Nephron progenitor cell (in vitro differentiated cells): ENCODE data around the gene NUDT16.

Experiments used
- DNase-seq: peaks from one replicate; pipeline ENCODE4 v3.0.0; 2021
- H3K27ac Mint-ChIP-seq: 2 replicates; pipeline ENCODE4 v1.8.0; 2021; ENCODE audit warnings: mild to moderate bottlenecking, moderate library complexity, mixed read lengths
- H3K27me3 Mint-ChIP-seq: 2 replicates; pipeline ENCODE4 v1.8.0; 2021; ENCODE audit warnings: mild to moderate bottlenecking, low read depth, mixed read lengths; ENCODE audit not compliant: poor library complexity
- H3K36me3 Mint-ChIP-seq: 2 replicates; pipeline ENCODE4 v1.8.0; 2021; ENCODE audit warnings: low read depth, mixed read lengths
- H3K4me1 Mint-ChIP-seq: 2 replicates; pipeline ENCODE4 v1.8.0; 2021; ENCODE audit warnings: mixed read lengths
- H3K4me3 Mint-ChIP-seq: 2 replicates; pipeline ENCODE4 v1.8.0; 2021; ENCODE audit warnings: mild to moderate bottlenecking, moderate library complexity, mixed read lengths
- H3K9me3 Mint-ChIP-seq: 2 replicates; pipeline ENCODE4 v1.8.0; 2021; ENCODE audit warnings: mild to moderate bottlenecking, moderate library complexity, mixed read lengths
- CTCF ChIP-seq: fragments of 200-600 bp; sonication (generic); IDR thresholded peaks from 2 replicates; pipeline ENCODE4 v1.5.0; 2021; ENCODE audit warnings: antibody characterized with exemption

NUDT16 gene

GRCh38 chr3:131390331-131390730, 8.8 kb downstream of the NUDT16 start:
- H3K9me3 Mint-ChIP-seq, result no peaks in the 10 kb centered on the region
- no peaks in the 10 kb centered on the region for H3K4me1 Mint-ChIP-seq
- H3K27ac Mint-ChIP-seq, result no peak overlapping the region
- no peak for DNase-seq
- peaks cover under 1% of the 10 kb centered on the region for H3K27me3 Mint-ChIP-seq
- TF ChIP-seq CTCF, result no peak
- peaks cover 12% of the 10 kb centered on the region for H3K36me3 Mint-ChIP-seq
- no peak overlapping the region for H3K4me3 Mint-ChIP-seq

- H3K27ac Mint-ChIP-seq, result no peak overlapping the region
These were observed 11.5 kb downstream of the NUDT16 start for GRCh38 chr3:131393051-131393450.

GRCh38 chr3:131393868-131394267, 12.3 kb downstream of the NUDT16 start:
- H3K4me3 Mint-ChIP-seq, result no peak overlapping the region
- no peaks in the 10 kb centered on the region for H3K27me3 Mint-ChIP-seq
- no peak for DNase-seq
- H3K9me3 Mint-ChIP-seq, result no peaks in the 10 kb centered on the region
- TF ChIP-seq CTCF, result no peak
- no peaks in the 10 kb centered on the region for H3K36me3 Mint-ChIP-seq
- no peaks in the 10 kb centered on the region for H3K4me1 Mint-ChIP-seq
- H3K27ac Mint-ChIP-seq, result no peak overlapping the region

More at GRCh38 chr3:131393051-131393450, 11.5 kb downstream of the NUDT16 start:
- Mint-ChIP-seq H3K27me3 (no peaks in the 10 kb centered on the region), H3K4me3 (no peak overlapping the region), H3K9me3 (no peaks in the 10 kb centered on the region), H3K4me1 (no peaks in the 10 kb centered on the region), H3K36me3 (no peaks in the 10 kb centered on the region)
- no peak for TF ChIP-seq CTCF
- DNase-seq, result no peak

- no peak overlapping the region for H3K4me3 Mint-ChIP-seq
- no peaks in the 10 kb centered on the region for H3K36me3 Mint-ChIP-seq
- H3K4me1 Mint-ChIP-seq, result no peaks in the 10 kb centered on the region
- TF ChIP-seq CTCF, result no peak
- peaks cover 3% of the 10 kb centered on the region for H3K9me3 Mint-ChIP-seq
- H3K27me3 Mint-ChIP-seq, result no peaks in the 10 kb centered on the region
- H3K27ac Mint-ChIP-seq, result no peak overlapping the region
- no peak for DNase-seq
These were observed 12.8 kb downstream of the NUDT16 start for GRCh38 chr3:131394400-131394799.

GRCh38 chr3:131396170-131396569, 14.6 kb downstream of the NUDT16 start:
- Mint-ChIP-seq H3K36me3 (no peaks in the 10 kb centered on the region), H3K4me3 (no peak overlapping the region), H3K9me3 (peaks cover 3% of the 10 kb centered on the region), H3K27ac (no peak overlapping the region), H3K4me1 (peaks cover 4% of the 10 kb centered on the region), H3K27me3 (no peaks in the 10 kb centered on the region)
- DNase-seq, result no peak
- TF ChIP-seq CTCF, result no peak

GRCh38 chr3:131397889-131398288, 16.3 kb downstream of the NUDT16 start:
- DNase-seq, result no peak
- no peak for TF ChIP-seq CTCF
- no peaks in the 10 kb centered on the region for H3K36me3 Mint-ChIP-seq
- no peak overlapping the region for H3K27ac Mint-ChIP-seq
- no peak overlapping the region for H3K4me3 Mint-ChIP-seq
- H3K9me3 Mint-ChIP-seq, result peaks cover 3% of the 10 kb centered on the region
- H3K4me1 Mint-ChIP-seq, result peaks cover 20% of the 10 kb centered on the region
- H3K27me3 Mint-ChIP-seq, result no peaks in the 10 kb centered on the region
